Fibroblast of lung (primary cell): ENCODE data around the gene NEAT1. TPM values are rescaled to one million over a fixed set of nuclear protein-coding genes. Genes with fewer than 3 reads are reported as not detected.
"Not testable (repeated sequence)": the region's sequence is repeated elsewhere in the genome, so short reads cannot be mapped to it uniquely, and the experiment has no call there.

Experiments
- DNase-seq, 2 donors: peaks; one replicate each; pipeline versions ENCODE4 v3.0.0 to v3.0.0-alpha.2; 2010; ENCODE audit warnings: low read depth in 2 of 2
- H2AFZ ChIP-seq: 2 replicates; pipeline ENCODE4 v1.5.1; 2012; ENCODE audit warnings: low read length, control low read depth, inconsistent platforms
- H3K27ac ChIP-seq: 2 replicates; pipeline ENCODE4 v1.5.1; 2011; ENCODE audit warnings: low read length, control low read depth; ENCODE audit not compliant: insufficient read depth
- H3K27me3 ChIP-seq: 2 replicates; pipeline ENCODE4 v1.5.1; 2011; ENCODE audit warnings: mild to moderate bottlenecking, low read length; ENCODE audit not compliant: control insufficient read depth, insufficient read depth
- H3K36me3 ChIP-seq: 2 replicates; pipeline ENCODE4 v1.5.1; 2011; ENCODE audit warnings: low read length; ENCODE audit not compliant: control insufficient read depth, insufficient read depth
- H3K4me1 ChIP-seq: 2 replicates; pipeline ENCODE4 v1.5.1; 2011; ENCODE audit warnings: low read length; ENCODE audit not compliant: control insufficient read depth, insufficient read depth; ENCODE audit errors: extremely low read depth
- H3K4me2 ChIP-seq: 2 replicates; pipeline ENCODE4 v1.5.1; 2011; ENCODE audit warnings: low read length, control low read depth; ENCODE audit not compliant: insufficient read depth; ENCODE audit errors: extremely low read depth
- H3K4me3 ChIP-seq, 4 experiments: fragments of 200-600 bp in 1 of 4; sonication (generic) in 1 of 4; replicated peaks in 1 of 4; 2 replicates each; pipeline ENCODE4 v1.5.1; 2011 to 2016; ENCODE audit warnings: low read length in 4 of 4, low read depth in 3 of 4, mild to moderate bottlenecking in 3 of 4, control low read depth in 2 of 4, inconsistent platforms in 1 of 4, mixed read lengths in 1 of 4; ENCODE audit not compliant: insufficient read depth in 1 of 4; ENCODE audit errors: control extremely low read depth in 1 of 4
- H3K79me2 ChIP-seq: 2 replicates; pipeline ENCODE4 v1.5.1; 2012; ENCODE audit warnings: mild to moderate bottlenecking, low read length, inconsistent platforms; ENCODE audit not compliant: control insufficient read depth, insufficient read depth
- H3K9ac ChIP-seq: 2 replicates; pipeline ENCODE4 v1.5.1; 2011; ENCODE audit warnings: mild to moderate bottlenecking, low read length, control low read depth; ENCODE audit not compliant: insufficient read depth
- H3K9me3 ChIP-seq: 2 replicates; pipeline ENCODE4 v1.5.1; 2012; ENCODE audit warnings: low read depth, low read length; ENCODE audit not compliant: control insufficient read depth, insufficient read depth
- H4K20me1 ChIP-seq: 2 replicates; pipeline ENCODE4 v1.5.1; 2011; ENCODE audit warnings: low read length; ENCODE audit not compliant: control insufficient read depth, insufficient read depth; ENCODE audit errors: extremely low read depth
- CTCF ChIP-seq, 2 donors: IDR thresholded peaks in 1 of 2; conservative IDR thresholded peaks in 1 of 2; 1 replicate in 1 of 2; 2 replicates in 1 of 2; pipeline ENCODE4 v1.5.1; 2011 to 2012; ENCODE audit warnings: low read length in 2 of 2, control low read depth in 1 of 2, inconsistent platforms in 1 of 2, low read depth in 1 of 2, mild to moderate bottlenecking in 1 of 2
- EZH2 ChIP-seq: IDR thresholded peaks from 2 replicates; pipeline ENCODE4 v1.5.1; 2012; ENCODE audit warnings: low read length, control low read depth, mild to moderate bottlenecking; ENCODE audit errors: missing control alignments
- polyA plus RNA-seq, 2 donors: library from polyadenylated mRNA; depleted of rRNA in 1 of 2; stranded (reverse) in 1 of 2; unstranded in 1 of 2; fragments of >200 nt; gene quantifications; 2 replicates each; pipeline ENCODE4 v1.2.1, GENCODE V29; 2011 to 2012; ENCODE audit warnings: missing spikeins in 1 of 2
- total RNA-seq: library from RNA; depleted of rRNA; stranded (reverse); fragments of >200 nt; gene quantifications from 2 replicates; pipeline ENCODE4 v1.2.1, GENCODE V29; 2014

The NEAT1 gene
- total and polyA plus RNA-seq, 2 donors (not counting 1 experiment from before 2014, with no cell fraction given), result 40.9 to 299 TPM

GRCh38 chr11:65454696-65455456 lies 32.3 kb downstream of the NEAT1 start:
- H3K36me3 ChIP-seq, result no peaks in the 10 kb centered on the region
- no peaks in the 10 kb centered on the region for H3K9me3 ChIP-seq
- no peaks in the 10 kb centered on the region for H3K27me3 ChIP-seq
- TF ChIP-seq EZH2 (no peak), CTCF (conservative IDR thresholded peaks at IDR 0.05 in 1 of 2, IDR thresholded peaks at IDR 0.05 in 1 of 2; ENCODE audit: low read depth in 1 of 2, low read length in 2 of 2) (peak in 1 of 2 donors; percentile 3)
- peak overlapping the region; percentile 86 for H3K4me2 ChIP-seq
- peaks cover 12% of the 10 kb centered on the region for H3K4me1 ChIP-seq
- peak; percentile 77 to 85 for DNase-seq
- peaks cover 14% of the 10 kb centered on the region for H3K79me2 ChIP-seq
- H3K4me3 ChIP-seq, result peak overlapping the region; percentile 43 to 71 (median 62)
- no peak overlapping the region for H2AFZ ChIP-seq
- peak overlapping the region; percentile 80 for H3K9ac ChIP-seq
- peak overlapping the region; percentile 93 for H3K27ac ChIP-seq
- H4K20me1 ChIP-seq, result no peaks in the 10 kb centered on the region

DNA sequence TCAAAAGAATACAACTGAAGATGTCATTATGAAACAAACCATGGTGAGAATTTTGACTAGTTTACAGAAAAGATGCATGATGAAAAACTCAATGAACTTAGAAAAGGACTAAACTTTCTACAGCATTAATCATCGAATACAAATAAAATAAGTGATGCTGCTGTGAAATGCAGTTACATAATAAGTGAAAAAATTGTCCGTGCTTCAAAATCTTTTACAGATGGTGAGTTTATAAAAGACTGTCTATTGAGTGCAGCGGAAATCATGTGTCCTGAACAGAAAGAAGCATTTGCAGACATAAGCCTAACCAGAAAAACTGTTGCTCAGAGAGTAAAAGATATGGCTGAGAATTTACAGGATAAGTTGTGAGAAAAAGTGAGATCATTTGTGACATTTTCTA lies 33.8 kb downstream of the NEAT1 start:
- Histone ChIP-seq H3K4me1 (peaks cover 12% of the 10 kb centered on the region), H3K79me2 (peaks cover 14% of the 10 kb centered on the region), H3K27me3 (no peaks in the 10 kb centered on the region), H3K9me3 (no peaks in the 10 kb centered on the region), H3K4me3 (no peak overlapping the region), H3K9ac (no peak overlapping the region), H4K20me1 (no peaks in the 10 kb centered on the region), H2AFZ (no peak overlapping the region), H3K27ac (no peak overlapping the region), H3K4me2 (no peak overlapping the region), H3K36me3 (no peaks in the 10 kb centered on the region)
- DNase-seq, result no peak
- TF ChIP-seq EZH2 (no peak), CTCF (conservative IDR thresholded peaks at IDR 0.05 in 1 of 2, IDR thresholded peaks at IDR 0.05 in 1 of 2; ENCODE audit: low read depth in 1 of 2, low read length in 2 of 2) (no peak)

DNA sequence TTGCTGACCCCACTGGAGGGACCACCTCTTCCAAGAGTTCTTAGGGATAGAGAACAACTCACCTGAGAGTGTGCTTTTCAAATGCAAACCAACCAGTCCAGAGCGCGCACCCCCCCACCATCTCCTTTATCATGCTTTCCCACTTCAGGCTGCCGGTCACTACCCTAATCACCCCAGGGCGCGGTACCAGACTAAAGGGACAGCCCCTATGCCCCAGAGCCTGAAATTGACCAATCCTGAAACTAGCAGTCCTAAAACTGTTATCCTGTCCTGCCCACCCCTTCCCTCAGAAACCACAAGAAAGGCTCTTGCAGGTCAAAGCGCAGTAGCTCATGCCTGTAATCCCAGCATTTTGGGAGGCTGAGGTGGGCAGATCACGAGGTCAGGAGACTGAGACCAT lies 37.0 kb downstream of the NEAT1 start:
- no peaks in the 10 kb centered on the region for H4K20me1 ChIP-seq
- no peak overlapping the region for H3K9ac ChIP-seq
- no peaks in the 10 kb centered on the region for H3K36me3 ChIP-seq
- H3K27ac ChIP-seq, result no peak overlapping the region
- TF ChIP-seq EZH2 (no peak), CTCF (conservative IDR thresholded peaks at IDR 0.05 in 1 of 2, IDR thresholded peaks at IDR 0.05 in 1 of 2; ENCODE audit: low read depth in 1 of 2, low read length in 2 of 2) (no peak)
- H3K79me2 ChIP-seq, result peaks cover 10% of the 10 kb centered on the region
- no peaks in the 10 kb centered on the region for H3K9me3 ChIP-seq
- no peak for DNase-seq
- H3K4me3 ChIP-seq, result no peak overlapping the region
- H2AFZ ChIP-seq, result no peak overlapping the region
- H3K4me2 ChIP-seq, result no peak overlapping the region
- H3K4me1 ChIP-seq, result peaks cover 3% of the 10 kb centered on the region
- no peaks in the 10 kb centered on the region for H3K27me3 ChIP-seq

DNA sequence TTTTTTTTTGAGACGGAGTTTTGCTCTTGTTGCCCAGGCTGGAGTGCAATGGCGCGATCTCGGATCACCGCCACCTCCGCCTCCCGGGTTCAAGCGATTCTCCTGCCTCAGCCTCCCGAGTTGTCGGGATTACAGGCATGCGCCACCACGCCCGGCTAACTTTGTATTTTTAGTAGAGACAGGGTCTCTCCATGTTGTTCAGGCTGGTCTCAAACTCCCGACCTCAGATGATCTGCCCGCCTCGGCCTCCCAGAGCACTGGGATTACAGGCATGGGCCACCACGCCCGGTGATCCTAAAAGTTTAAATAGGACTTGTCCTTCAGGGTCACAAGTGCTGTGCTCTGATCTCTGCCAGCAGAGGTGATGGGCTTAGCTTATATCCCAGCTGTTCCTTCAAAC lies 42.9 kb downstream of the NEAT1 start:
- not testable (repeated sequence) for H2AFZ ChIP-seq, H3K4me3 ChIP-seq, H3K27ac ChIP-seq, H3K4me1 ChIP-seq, H3K9me3 ChIP-seq, H3K9ac ChIP-seq, H3K4me2 ChIP-seq, DNase-seq, H4K20me1 ChIP-seq, H3K79me2 ChIP-seq, H3K36me3 ChIP-seq, H3K27me3 ChIP-seq
